Gastroesophageal sphincter (tissue), 4 donors: Measurements from ENCODE around the gene FBXO30. TPM values are rescaled to one million over a fixed set of nuclear protein-coding genes. Genes with fewer than 3 reads are reported as not detected.
A peak's percentile ranks its signal among the peaks of the same experiment; 100 is the strongest.

Experiments
- ATAC-seq: fragments of 150-250 bp; one replicate; pipeline ENCODE4 v1.9.1; 2016; ENCODE audit warnings: mild to moderate bottlenecking, moderate library complexity
- H3K27ac ChIP-seq, 4 donors: fragments of 200-600 bp; sonication (generic) in 3 of 4; 1 replicate in 3 of 4; 2 replicates in 1 of 4; pipeline ENCODE4 v1.5.1; 2016 to 2019
- H3K27me3 ChIP-seq: fragments of 200-600 bp; sonication (generic); one replicate; pipeline ENCODE4 v1.5.1; 2019
- H3K36me3 ChIP-seq, 2 donors: fragments of 200-600 bp; sonication (generic); one replicate each; pipeline ENCODE4 v1.5.1; 2019; ENCODE audit warnings: control low read depth in 1 of 2
- H3K4me1 ChIP-seq, 3 donors: fragments of 200-600 bp; sonication (generic); 1 replicate in 2 of 3; 2 replicates in 1 of 3; pipeline ENCODE4 v1.5.1; 2016 to 2019; ENCODE audit warnings: control low read depth in 2 of 3
- H3K4me3 ChIP-seq, 2 donors: fragments of 200-600 bp; sonication (generic); one replicate each; pipeline ENCODE4 v1.5.1; 2019; ENCODE audit warnings: mild to moderate bottlenecking in 1 of 2, moderate library complexity in 1 of 2
- H3K9me3 ChIP-seq, 3 donors: fragments of 200-600 bp; sonication (generic); one replicate each; pipeline ENCODE4 v1.5.1; 2017 to 2019; ENCODE audit warnings: control low read depth in 2 of 3
- EP300 ChIP-seq: sonication (generic); formaldehyde crosslinking; IDR thresholded peaks from one replicate; pipeline ENCODE4 v1.6.1; 2017; ENCODE audit warnings: antibody characterized with exemption, mild to moderate bottlenecking
- POLR2A ChIP-seq, 2 donors: fragments of 450-650 bp; IDR thresholded peaks; one replicate each; pipeline ENCODE4 v1.6.1; 2017; ENCODE audit warnings: antibody characterized with exemption in 2 of 2, mild to moderate bottlenecking in 2 of 2, moderate library complexity in 1 of 2
- POLR2AphosphoS5 ChIP-seq: sonication (generic); formaldehyde crosslinking; IDR thresholded peaks from one replicate; pipeline ENCODE4 v1.6.1; 2017; ENCODE audit warnings: antibody characterized with exemption
- WGBS, 2 donors: methylation state at CpG; one replicate each; pipeline ENCODE4 v1.1.5; 2018; ENCODE audit warnings: low coverage in 1 of 2; 5-methylcytosine and 5-hydroxymethylcytosine counted together
- total RNA-seq, 4 donors: library from RNA; depleted of rRNA; stranded (reverse); fragments of >200 nt; gene quantifications; one replicate each; pipeline ENCODE4 v1.1.0, GENCODE V29; 2016
- TF ChIP-seq, protein P1 (sequence below), 4 experiments: fragments of 200-600 bp in 2 of 4; fragments of 450-650 bp in 2 of 4; sonication (generic) in 1 of 4; IDR thresholded peaks; one replicate each; pipeline ENCODE4 v1.5.1; 2017 to 2019; ENCODE audit warnings: antibody characterized with exemption in 4 of 4, mild to moderate bottlenecking in 2 of 4, moderate library complexity in 2 of 4

Gene FBXO30
- total RNA-seq, 4 donors from 2014 or later: 47.7 to 102 (median 63.1) TPM

GRCh38 chr6:145761584-145761983, 53.0 kb downstream of the FBXO30 start:
- Histone ChIP-seq H3K27me3 (no peaks in the 10 kb centered on the region), H3K4me1 (no peaks in the 10 kb centered on the region), H3K4me3 (no peak overlapping the region), H3K9me3 (no peaks in the 10 kb centered on the region), H3K27ac (no peak overlapping the region), H3K36me3 (no peaks in the 10 kb centered on the region)
- no peak for ATAC-seq
- TF ChIP-seq, protein P1, sequence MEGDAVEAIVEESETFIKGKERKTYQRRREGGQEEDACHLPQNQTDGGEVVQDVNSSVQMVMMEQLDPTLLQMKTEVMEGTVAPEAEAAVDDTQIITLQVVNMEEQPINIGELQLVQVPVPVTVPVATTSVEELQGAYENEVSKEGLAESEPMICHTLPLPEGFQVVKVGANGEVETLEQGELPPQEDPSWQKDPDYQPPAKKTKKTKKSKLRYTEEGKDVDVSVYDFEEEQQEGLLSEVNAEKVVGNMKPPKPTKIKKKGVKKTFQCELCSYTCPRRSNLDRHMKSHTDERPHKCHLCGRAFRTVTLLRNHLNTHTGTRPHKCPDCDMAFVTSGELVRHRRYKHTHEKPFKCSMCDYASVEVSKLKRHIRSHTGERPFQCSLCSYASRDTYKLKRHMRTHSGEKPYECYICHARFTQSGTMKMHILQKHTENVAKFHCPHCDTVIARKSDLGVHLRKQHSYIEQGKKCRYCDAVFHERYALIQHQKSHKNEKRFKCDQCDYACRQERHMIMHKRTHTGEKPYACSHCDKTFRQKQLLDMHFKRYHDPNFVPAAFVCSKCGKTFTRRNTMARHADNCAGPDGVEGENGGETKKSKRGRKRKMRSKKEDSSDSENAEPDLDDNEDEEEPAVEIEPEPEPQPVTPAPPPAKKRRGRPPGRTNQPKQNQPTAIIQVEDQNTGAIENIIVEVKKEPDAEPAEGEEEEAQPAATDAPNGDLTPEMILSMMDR (IDR thresholded peaks at IDR 0.05): no peak
- no peak for TF ChIP-seq POLR2A (IDR thresholded peaks at IDR 0.05)
- no peak for TF ChIP-seq EP300
- no peak for TF ChIP-seq POLR2AphosphoS5

DNA sequence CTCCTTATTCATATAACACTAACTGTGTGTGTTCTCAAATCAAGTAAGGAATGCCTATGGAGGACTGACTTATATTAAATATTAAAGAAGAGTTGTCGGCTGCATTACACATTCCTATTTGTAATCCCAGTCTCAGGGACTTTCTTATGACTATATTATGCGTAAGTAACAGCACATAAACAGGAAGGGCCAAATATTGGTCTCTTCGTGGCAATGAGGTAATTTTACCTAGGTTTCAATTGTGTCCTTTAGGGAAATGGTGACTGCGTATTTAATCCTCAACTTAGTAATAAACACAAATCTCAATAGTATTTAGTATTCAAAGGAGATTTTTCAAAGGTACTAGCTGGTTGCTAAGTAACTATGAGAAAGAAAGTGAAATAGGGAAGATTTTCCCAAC, 56.5 kb downstream of the FBXO30 start:
- no peaks in the 10 kb centered on the region for H3K9me3 ChIP-seq
- no peaks in the 10 kb centered on the region for H3K4me1 ChIP-seq
- no peaks in the 10 kb centered on the region for H3K27me3 ChIP-seq
- no peaks in the 10 kb centered on the region for H3K36me3 ChIP-seq
- ATAC-seq: no peak
- no peak overlapping the region for H3K4me3 ChIP-seq
- WGBS, 2 donors: 64 to 67% methylated on average over 4 of the region's 4 CpGs
- H3K27ac ChIP-seq: no peak overlapping the region
- TF ChIP-seq, protein P1 (IDR thresholded peaks at IDR 0.05): no peak
- TF ChIP-seq EP300: no peak

GRCh38 chr6:145756170-145756662, 58.4 kb downstream of the FBXO30 start:
- Histone ChIP-seq H3K27me3 (no peaks in the 10 kb centered on the region), H3K4me1 (no peaks in the 10 kb centered on the region)
- peak; percentile 58 for ATAC-seq

GRCh38 chr6:145755682-145756081, 58.9 kb downstream of the FBXO30 start:
- no peak overlapping the region for H3K27ac ChIP-seq
- H3K27me3 ChIP-seq: no peaks in the 10 kb centered on the region
- no peaks in the 10 kb centered on the region for H3K4me1 ChIP-seq
- no peak for ATAC-seq
- TF ChIP-seq EP300 (no peak), POLR2AphosphoS5 (no peak), POLR2A (IDR thresholded peaks at IDR 0.05) (no peak)
- TF ChIP-seq, protein P1 (IDR thresholded peaks at IDR 0.05): no peak
- H3K9me3 ChIP-seq: no peaks in the 10 kb centered on the region
- no peaks in the 10 kb centered on the region for H3K36me3 ChIP-seq
- H3K4me3 ChIP-seq: no peak overlapping the region

More at GRCh38 chr6:145756170-145756662, 58.4 kb downstream of the FBXO30 start:
- no peaks in the 10 kb centered on the region for H3K9me3 ChIP-seq
- WGBS, 2 donors: 18 to 31% methylated on average over 1 of the region's 1 CpG
- TF ChIP-seq, protein P1 (IDR thresholded peaks at IDR 0.05): no peak
- TF ChIP-seq POLR2A (IDR thresholded peaks at IDR 0.05) (no peak), POLR2AphosphoS5 (no peak)
- H3K36me3 ChIP-seq: no peaks in the 10 kb centered on the region
- H3K4me3 ChIP-seq: no peak overlapping the region
- no peak overlapping the region for H3K27ac ChIP-seq

GRCh38 chr6:145752638-145753037, 62.0 kb downstream of the FBXO30 start:
- 44 to 64% methylated on average over 1 to 2 of the region's 2 CpGs for WGBS, 2 donors
- Histone ChIP-seq H3K27ac (no peak overlapping the region), H3K9me3 (peaks cover 0 to 4% (median 0%) of the 10 kb centered on the region in 3 donors), H3K4me3 (no peak overlapping the region), H3K4me1 (peaks cover 0 to 9% (median 0%) of the 10 kb centered on the region in 3 donors), H3K27me3 (no peaks in the 10 kb centered on the region), H3K36me3 (no peaks in the 10 kb centered on the region)
- no peak for ATAC-seq
- TF ChIP-seq POLR2A (IDR thresholded peaks at IDR 0.05) (no peak), EP300 (no peak), POLR2AphosphoS5 (no peak)
- TF ChIP-seq, protein P1 (IDR thresholded peaks at IDR 0.05): no peak
